IPS DF 4.7 (cell line): ENCODE measurements around the gene ABHD14A.
"Not testable (repeated sequence)": the region's sequence is repeated elsewhere in the genome, so short reads cannot be mapped to it uniquely, and the experiment has no call there.

ENCODE experiments used
- DNase-seq: peaks from one replicate; pipeline ENCODE4 v3.0.0-alpha.2; 2013; ENCODE audit warnings: low spot score; ENCODE audit errors: extremely low read depth

ABHD14A gene

GRCh38 chr3:51970606-51971300 is 4.1 kb upstream of the ABHD14A start:
- no peak for DNase-seq

- no peak for DNase-seq
These were observed 3.5 kb upstream of the ABHD14A start for GRCh38 chr3:51971350-51971749.

GRCh38 chr3:51974277-51974962 is 444 bp upstream of the ABHD14A start:
- DNase-seq = no peak

GRCh38 chr3:51975852-51976549 is 1.1 kb downstream of the ABHD14A start:
- no peak for DNase-seq

GRCh38 chr3:51977446-51978142 is 2.7 kb downstream of the ABHD14A start:
- no peak for DNase-seq

- no peak for DNase-seq
These were observed 3.3 kb downstream of the ABHD14A start for GRCh38 chr3:51978143-51978502.

- no peak for DNase-seq
These were observed 5.4 kb downstream of the ABHD14A start for GRCh38 chr3:51980253-51980652.

- no peak for DNase-seq
These were observed 7.5 kb downstream of the ABHD14A start for GRCh38 chr3:51982352-51982837.

GRCh38 chr3:51982838-51983577 is 8.1 kb downstream of the ABHD14A start, which contains the start of gene ACY1:
Gene ACY1, plus strand, starts transcription at chr3:51983535. Its CDS starts 530 bp downstream, at chr3:51984065.
- DNase-seq = no peak

- no peak for DNase-seq
These were observed 8.9 kb downstream of the ABHD14A start for GRCh38 chr3:51983578-51984268.

- no peak for DNase-seq
These were observed 9.4 kb downstream of the ABHD14A start for GRCh38 chr3:51984269-51984647.

GRCh38 chr3:51985063-51985462 is 10.2 kb downstream of the ABHD14A start:
- DNase-seq = no peak

- no peak for DNase-seq
These were observed 11.4 kb downstream of the ABHD14A start for GRCh38 chr3:51986010-51986947.

- no peak for DNase-seq
These were observed 12.7 kb downstream of the ABHD14A start for GRCh38 chr3:51987568-51987967.

- DNase-seq = no peak
These were observed 13.7 kb downstream of the ABHD14A start for GRCh38 chr3:51988286-51989146.

- DNase-seq = not testable (repeated sequence)
These were observed 15.7 kb downstream of the ABHD14A start for GRCh38 chr3:51990501-51990971.

GRCh38 chr3:51992017-51992682 is 17.3 kb downstream of the ABHD14A start:
- no peak for DNase-seq

GRCh38 chr3:51993657-51994056 is 18.8 kb downstream of the ABHD14A start:
- DNase-seq = not testable (repeated sequence)
